Stimulated activated CD4-positive, alpha-beta T cell treated with anti-CD3 and anti-CD28 coated beads, Interleukin-12 subunit alpha, Interleukin-12 subunit beta, amount 100 ng/mL, for 4 hours (primary cell): ENCODE measurements around the gene PLS3.

Experiments used
- DNase-seq: peaks from one replicate; pipeline ENCODE4 v3.0.0-alpha.2; 2020

Gene PLS3

GRCh38 chrX:115696939-115697338, 136.0 kb downstream of the PLS3 start:
- DNase-seq = no peak

DNA sequence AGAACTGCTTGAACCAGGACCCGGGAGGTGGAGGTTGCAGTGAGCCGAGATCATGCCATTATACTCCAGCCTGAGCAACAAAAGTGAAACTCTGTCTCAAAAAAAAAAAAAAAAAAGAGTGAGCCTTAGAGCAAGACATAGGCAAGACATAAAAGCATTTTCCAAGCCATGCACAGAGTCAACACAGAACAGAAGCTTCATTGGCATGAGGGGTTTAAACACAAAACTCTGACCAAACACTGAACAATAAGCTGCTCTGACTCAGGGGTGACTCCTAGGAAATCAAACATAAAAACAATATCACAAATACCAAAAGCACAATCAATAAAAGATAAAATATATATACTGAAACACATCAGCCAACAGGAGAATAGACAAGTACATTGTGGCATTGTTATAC, 136.8 kb downstream of the PLS3 start:
- no peak for DNase-seq
